ENCODE data around the gene SRSF2. TPM values are rescaled to one million over a fixed set of nuclear protein-coding genes. Genes with fewer than 3 reads are reported as not detected.

SRSF2 gene
- total and polyA plus RNA-seq, 5 donors from 2014 or later: 86.0 to 444 (median 97.5) TPM

DNA sequence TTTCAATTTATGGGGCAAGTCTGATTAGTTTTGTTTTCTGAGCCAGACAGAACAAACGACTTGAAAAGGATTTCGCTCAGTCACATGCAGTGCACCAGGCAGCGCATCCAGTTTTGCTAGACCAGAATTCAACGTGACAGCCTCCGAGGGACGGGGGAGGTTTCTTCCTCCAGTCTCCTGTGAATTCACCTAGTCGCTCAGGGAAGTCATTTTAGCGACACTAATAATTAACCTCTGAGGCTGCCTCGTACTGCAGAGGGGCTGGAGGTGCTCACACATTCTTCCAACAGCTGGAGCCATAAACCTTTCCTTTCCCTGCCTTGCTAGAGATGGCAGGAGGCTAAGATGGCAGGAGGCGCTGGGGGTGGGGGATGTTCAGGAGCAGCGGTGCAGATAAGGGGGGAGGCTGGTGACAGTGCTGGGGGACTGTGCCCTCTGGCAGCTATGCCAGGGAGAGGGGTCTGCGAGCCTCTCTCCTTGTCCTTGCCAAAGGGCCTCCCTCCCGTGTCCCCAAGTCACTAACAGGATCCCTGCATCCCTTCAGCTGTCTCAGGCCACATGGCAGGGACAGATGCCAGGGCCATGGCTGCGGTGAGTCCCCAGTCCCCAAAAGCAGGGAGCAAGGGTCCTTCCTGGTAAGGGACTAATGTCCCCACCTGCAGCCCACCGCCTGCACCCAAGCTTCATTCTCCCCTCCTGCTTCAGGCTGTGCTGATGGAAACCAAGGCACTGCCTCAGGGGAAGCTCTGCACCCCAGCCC, 50.4 kb downstream of the SRSF2 start:
- H3K4me3 Mint-ChIP-seq: no peak overlapping the region
- Histone ChIP-seq H3K27me3 (ENCODE audit: control insufficient read depth, insufficient read depth, low read length) (no peaks in the 10 kb centered on the region), H3K4me3 (ENCODE audit: low read depth, low read length) (no peak overlapping the region), H3K27ac (ENCODE audit: insufficient read depth, low read length, poor library complexity, severe bottlenecking) (no peak overlapping the region), H3K36me3 (ENCODE audit: control insufficient read depth, insufficient read depth, low read length) (no peaks in the 10 kb centered on the region), H3K9me3 (ENCODE audit: control insufficient read depth in 2 of 2, low read length in 2 of 2) (no peaks in the 10 kb centered on the region), H3K4me1 (ENCODE audit: control insufficient read depth, insufficient read depth, low read length, poor library complexity, severe bottlenecking) (peaks cover 3% of the 10 kb centered on the region)
- no peaks in the 10 kb centered on the region for H3K9me3 Mint-ChIP-seq
- H3K4me1 Mint-ChIP-seq: peaks cover 0 to 3% (median 0%) of the 10 kb centered on the region in 4 donors
- H3K27ac Mint-ChIP-seq: no peak overlapping the region
- ATAC-seq (ENCODE audit: low read depth in 2 of 2): no peak
- no peaks in the 10 kb centered on the region for H3K27me3 Mint-ChIP-seq
- no peak for DNase-seq
- no peaks in the 10 kb centered on the region for H3K36me3 Mint-ChIP-seq

DNA sequence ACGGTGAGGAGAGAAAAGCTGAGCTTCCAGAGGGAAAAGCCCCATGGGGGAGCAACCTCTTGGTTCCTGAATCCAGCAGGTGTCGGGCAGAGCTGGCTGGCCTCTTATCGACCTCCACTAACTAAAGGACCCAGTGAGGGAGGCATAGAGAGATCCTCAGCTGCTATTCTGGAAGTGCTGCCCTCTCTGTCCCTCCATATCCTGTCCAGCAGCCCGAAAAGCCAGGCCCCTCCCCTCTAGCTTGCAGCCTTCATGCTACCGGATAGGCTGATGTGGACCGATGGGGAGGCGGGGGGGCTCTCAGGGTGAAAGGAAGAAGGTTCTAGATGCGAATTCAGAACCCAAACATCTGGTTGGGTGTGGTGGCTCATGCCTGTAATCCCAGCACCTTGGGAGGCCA, 51.3 kb downstream of the SRSF2 start:
- Histone ChIP-seq H3K36me3 (ENCODE audit: control insufficient read depth, insufficient read depth, low read length) (no peaks in the 10 kb centered on the region), H3K4me1 (ENCODE audit: control insufficient read depth, insufficient read depth, low read length, poor library complexity, severe bottlenecking) (peaks cover 3% of the 10 kb centered on the region), H3K27ac (ENCODE audit: insufficient read depth, low read length, poor library complexity, severe bottlenecking) (no peak overlapping the region), H3K4me3 (ENCODE audit: low read depth, low read length) (no peak overlapping the region), H3K27me3 (ENCODE audit: control insufficient read depth, insufficient read depth, low read length) (no peaks in the 10 kb centered on the region), H3K9me3 (ENCODE audit: control insufficient read depth in 2 of 2, low read length in 2 of 2) (no peaks in the 10 kb centered on the region)
- Mint-ChIP-seq H3K27me3 (no peaks in the 10 kb centered on the region), H3K36me3 (peaks cover 4% of the 10 kb centered on the region), H3K27ac (no peak overlapping the region), H3K4me3 (no peak overlapping the region), H3K4me1 (peaks cover 0 to 8% (median 3%) of the 10 kb centered on the region in 4 donors), H3K9me3 (no peaks in the 10 kb centered on the region)
- ATAC-seq (ENCODE audit: low read depth in 2 of 2) (no peak), DNase-seq (no peak)

DNA sequence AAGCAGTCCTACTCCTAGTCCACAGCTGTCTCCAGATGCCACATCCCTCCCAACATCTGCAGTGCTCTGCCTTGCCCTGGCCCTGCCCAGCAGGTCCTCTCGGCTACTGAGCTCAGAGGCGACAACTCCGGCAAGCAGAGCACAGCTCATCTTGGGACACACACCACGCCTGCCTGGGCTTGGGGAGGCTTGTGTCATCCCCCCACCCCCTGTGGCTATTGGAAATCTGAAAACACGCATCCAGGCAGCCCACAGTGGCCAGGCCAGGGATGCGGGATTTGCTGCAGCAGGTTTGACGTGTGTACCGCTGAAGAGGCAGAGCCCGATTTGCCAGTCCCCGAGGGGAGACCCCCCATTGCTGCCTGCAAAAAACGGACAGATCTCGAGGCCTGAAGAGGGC, 51.8 kb downstream of the SRSF2 start:
- Mint-ChIP-seq H3K27me3 (no peaks in the 10 kb centered on the region), H3K36me3 (peaks cover 4% of the 10 kb centered on the region), H3K27ac (no peak overlapping the region)

DNA sequence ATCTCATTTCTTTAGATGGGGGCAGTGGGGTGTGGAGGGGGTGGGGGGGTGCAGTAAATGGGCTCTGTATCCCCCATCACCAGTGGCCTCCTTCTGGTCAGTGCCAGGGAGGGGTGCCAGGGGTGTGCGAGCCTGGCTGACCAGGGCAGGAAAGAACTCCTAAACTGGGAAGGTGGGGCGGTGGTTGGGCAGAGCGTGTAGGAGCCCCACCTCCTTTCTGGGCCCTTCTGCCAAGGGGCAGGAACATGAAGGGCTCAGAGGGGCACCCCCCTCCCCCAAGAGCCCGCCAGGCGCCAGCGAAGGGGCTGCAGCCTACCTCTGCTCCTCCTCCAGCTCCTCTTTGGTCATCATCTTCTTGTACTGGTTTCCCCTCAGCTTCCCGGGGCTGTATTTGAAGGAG, 52.4 kb downstream of the SRSF2 start:
- Mint-ChIP-seq H3K9me3 (no peaks in the 10 kb centered on the region), H3K4me3 (no peak overlapping the region), H3K4me1 (peaks cover 0 to 8% (median 4%) of the 10 kb centered on the region in 4 donors), H3K27me3 (no peaks in the 10 kb centered on the region), H3K36me3 (peaks cover 4% of the 10 kb centered on the region), H3K27ac (no peak overlapping the region)
- DNase-seq: no peak
- no peak overlapping the region for H3K27ac ChIP-seq (ENCODE audit: insufficient read depth, low read length, poor library complexity, severe bottlenecking)
- H3K9me3 ChIP-seq (ENCODE audit: control insufficient read depth in 2 of 2, low read length in 2 of 2): no peaks in the 10 kb centered on the region
- H3K4me3 ChIP-seq (ENCODE audit: low read depth, low read length): no peak overlapping the region
- ATAC-seq (ENCODE audit: low read depth in 2 of 2): no peak
- peaks cover 3% of the 10 kb centered on the region for H3K4me1 ChIP-seq (ENCODE audit: control insufficient read depth, insufficient read depth, low read length, poor library complexity, severe bottlenecking)
- H3K36me3 ChIP-seq (ENCODE audit: control insufficient read depth, insufficient read depth, low read length): no peaks in the 10 kb centered on the region
- H3K27me3 ChIP-seq (ENCODE audit: control insufficient read depth, insufficient read depth, low read length): no peaks in the 10 kb centered on the region

More for the DNA sequence above, 51.8 kb downstream of the SRSF2 start:
- Mint-ChIP-seq H3K4me1 (peaks cover 0 to 8% (median 4%) of the 10 kb centered on the region in 4 donors), H3K4me3 (no peak overlapping the region), H3K9me3 (no peaks in the 10 kb centered on the region)
- no peak overlapping the region for H3K27ac ChIP-seq (ENCODE audit: insufficient read depth, low read length, poor library complexity, severe bottlenecking)
- no peaks in the 10 kb centered on the region for H3K27me3 ChIP-seq (ENCODE audit: control insufficient read depth, insufficient read depth, low read length)
- H3K4me1 ChIP-seq (ENCODE audit: control insufficient read depth, insufficient read depth, low read length, poor library complexity, severe bottlenecking): peaks cover 3% of the 10 kb centered on the region
- H3K4me3 ChIP-seq (ENCODE audit: low read depth, low read length): no peak overlapping the region
- no peaks in the 10 kb centered on the region for H3K36me3 ChIP-seq (ENCODE audit: control insufficient read depth, insufficient read depth, low read length)
- DNase-seq: no peak
- ATAC-seq (ENCODE audit: low read depth in 2 of 2): no peak
- no peaks in the 10 kb centered on the region for H3K9me3 ChIP-seq (ENCODE audit: control insufficient read depth in 2 of 2, low read length in 2 of 2)

Other genes starting within 250 kb of the SRSF2 start
- 23.8 TPM for gene RHBDF2, start 235.9 kb downstream of the SRSF2 start, total RNA-seq
- 1 to 10 TPM; 2.5 to 4.5 (median 3.5) TPM for gene RHBDF2, start 235.9 kb downstream of the SRSF2 start, polyA plus RNA-seq
- gene CYGB, start 199.6 kb downstream of the SRSF2 start, total RNA-seq: not detected
- gene CYGB, start 199.6 kb downstream of the SRSF2 start, polyA plus RNA-seq: not detected
- not detected for gene PRCD, start 197.3 kb downstream of the SRSF2 start, total RNA-seq
- gene PRCD, start 197.3 kb downstream of the SRSF2 start, polyA plus RNA-seq: under 1 TPM in 1 of 4 donors, not detected in 3; 0.52 TPM
- gene ST6GALNAC2, start 151.5 kb downstream of the SRSF2 start, total RNA-seq: 0.39 TPM
- gene ST6GALNAC2, start 151.5 kb downstream of the SRSF2 start, polyA plus RNA-seq: under 1 TPM in 2 of 4 donors, not detected in 2; 0.08 to 0.13 TPM
- gene ST6GALNAC1, start 93.6 kb downstream of the SRSF2 start, total RNA-seq: 8.5 TPM
- 1 to 10 TPM in 3 of 4 donors, under 1 TPM in 1; 0.33 to 3.7 (median 1.9) TPM for gene ST6GALNAC1, start 93.6 kb downstream of the SRSF2 start, polyA plus RNA-seq
- gene MXRA7, start 26.4 kb downstream of the SRSF2 start, total RNA-seq: 5.0 TPM
- gene MXRA7, start 26.4 kb downstream of the SRSF2 start, polyA plus RNA-seq: 1 to 10 TPM; 2.2 to 8.8 (median 5.4) TPM
- 124 TPM for gene JMJD6, start 10.7 kb downstream of the SRSF2 start, total RNA-seq
- gene JMJD6, start 10.7 kb downstream of the SRSF2 start, polyA plus RNA-seq: 10 to 100 TPM; 21.0 to 38.3 (median 33.6) TPM
- gene METTL23, start 10.5 kb downstream of the SRSF2 start, total RNA-seq: 44.1 TPM
- gene METTL23, start 10.5 kb downstream of the SRSF2 start, polyA plus RNA-seq: 100 to 1,000 TPM; 130 to 175 (median 162) TPM
- gene MFSD11, start 788 bp upstream of the SRSF2 start, total RNA-seq: 45.6 TPM
- gene MFSD11, start 788 bp upstream of the SRSF2 start, polyA plus RNA-seq: 10 to 100 TPM; 22.3 to 38.5 (median 26.1) TPM
- not detected for gene MGAT5B, start 131.1 kb upstream of the SRSF2 start, total RNA-seq
- gene MGAT5B, start 131.1 kb upstream of the SRSF2 start, polyA plus RNA-seq: not detected

Measured in CD4-positive, CD25-positive, alpha-beta regulatory T cell (primary cell).